B cell (primary cell): ENCODE results near the gene CRY1. TPM values are rescaled to one million over a fixed set of nuclear protein-coding genes. Genes with fewer than 3 reads are reported as not detected.

Source experiments
- ATAC-seq: fragments of 200-7000 bp; cut with Tn5 transposase; one replicate; pipeline ENCODE4 v1.10.0; 2021; ENCODE audit warnings: low read depth, mild to moderate bottlenecking, moderate number of reproducible peaks, moderate library complexity
- CTCF ChIA-PET: fragments of 350-600 bp; sonication (Branson Sonifier 250); formaldehyde crosslinking; loops from one replicate; lab custom pipeline; 2021; ENCODE audit warnings: antibody characterized with exemption, inconsistent platforms; lab: Charles Lee
- POLR2A ChIA-PET: fragments of 350-600 bp; sonication (Branson Sonifier 250); formaldehyde crosslinking; loops from one replicate; lab custom pipeline; 2021; ENCODE audit warnings: antibody characterized with exemption; lab: Charles Lee
- DNase-seq: peaks from one replicate; pipeline ENCODE4 v3.0.0; 2013
- H2AFZ ChIP-seq: 2 replicates; pipeline ENCODE4 v1.6.1; 2012; ENCODE audit warnings: mild to moderate bottlenecking, low read depth, low read length; ENCODE audit not compliant: insufficient read depth, poor library complexity, severe bottlenecking
- H3K27ac ChIP-seq, 2 donors: 1 replicate in 1 of 2; 2 replicates in 1 of 2; pipeline ENCODE4 v1.5.1; 2012 to 2013; ENCODE audit warnings: low read length in 2 of 2, mild to moderate bottlenecking in 2 of 2, moderate library complexity in 1 of 2
- H3K27me3 ChIP-seq, 4 experiments: fragments of 200-600 bp in 1 of 4; sonication (generic) in 1 of 4; replicated peaks in 1 of 4; 1 replicate in 2 of 4; 2 replicates in 2 of 4; pipeline versions ENCODE4 v1.6.1 to v1.7.0; 2013 to 2016; ENCODE audit warnings: low read length in 3 of 4, mild to moderate bottlenecking in 2 of 4, mixed read lengths in 1 of 4, moderate library complexity in 1 of 4; ENCODE audit not compliant: insufficient read depth in 4 of 4, control insufficient read depth in 3 of 4; ENCODE audit errors: control extremely low read depth in 1 of 4
- H3K36me3 ChIP-seq, 2 experiments: replicated peaks in 1 of 2; 1 replicate in 1 of 2; 2 replicates in 1 of 2; pipeline versions ENCODE4 v1.6.1 to v1.7.1; 2013; ENCODE audit warnings: low read length in 1 of 2; ENCODE audit not compliant: insufficient read depth in 2 of 2, control insufficient read depth in 1 of 2; ENCODE audit errors: control extremely low read depth in 1 of 2, extremely low read depth in 1 of 2
- H3K4me1 ChIP-seq, 2 donors: fragments of 200-600 bp in 1 of 2; sonication (generic) in 1 of 2; 1 replicate in 1 of 2; 2 replicates in 1 of 2; pipeline versions ENCODE4 v1.5.1 to v1.6.1; 2013 to 2017; ENCODE audit warnings: low read length in 2 of 2; ENCODE audit not compliant: control insufficient read depth in 2 of 2, insufficient read depth in 2 of 2
- H3K4me2 ChIP-seq: replicated peaks from 2 replicates; pipeline ENCODE3; 2012; ENCODE audit warnings: mild to moderate bottlenecking, low read depth, low read length; ENCODE audit not compliant: poor library complexity, severe bottlenecking
- H3K4me3 ChIP-seq, 5 experiments: fragments of 200-600 bp in 1 of 5; sonication (generic) in 1 of 5; 1 replicate in 3 of 5; 2 replicates in 2 of 5; pipeline versions ENCODE4 v1.5.1 to v1.7.0; 2011 to 2016; ENCODE audit warnings: low read length in 4 of 5, mild to moderate bottlenecking in 4 of 5, low read depth in 2 of 5, control low read depth in 1 of 5, moderate library complexity in 1 of 5; ENCODE audit not compliant: insufficient read depth in 1 of 5; ENCODE audit errors: control extremely low read depth in 1 of 5, extremely low read depth in 1 of 5
- H3K79me2 ChIP-seq: fragments of 200-600 bp; sonication (generic); one replicate; pipeline ENCODE4 v1.6.0; 2016; ENCODE audit warnings: low read length; ENCODE audit not compliant: control insufficient read depth, insufficient read depth
- H3K9ac ChIP-seq: fragments of 200-600 bp; sonication (generic); 2 replicates; pipeline ENCODE4 v1.6.1; 2017; ENCODE audit warnings: mild to moderate bottlenecking, low read length, moderate library complexity
- H3K9me3 ChIP-seq, 3 donors: one replicate each; pipeline versions ENCODE4 v1.6.1 to v1.7.1; 2013; ENCODE audit warnings: low read length in 2 of 3; ENCODE audit not compliant: control insufficient read depth in 2 of 3, insufficient read depth in 1 of 3; ENCODE audit errors: control extremely low read depth in 1 of 3
- H4K20me1 ChIP-seq: 2 replicates; pipeline ENCODE4 v1.6.0; 2012; ENCODE audit warnings: mild to moderate bottlenecking, low read length; ENCODE audit not compliant: insufficient read depth, control insufficient read depth, poor library complexity, severe bottlenecking
- H3K27ac Mint-ChIP-seq: one replicate; pipeline ENCODE4 v1.8.0; 2021; ENCODE audit warnings: mixed read lengths
- H3K27me3 Mint-ChIP-seq: one replicate; pipeline ENCODE4 v1.8.0; 2021; ENCODE audit warnings: mixed read lengths
- H3K4me1 Mint-ChIP-seq: one replicate; pipeline ENCODE4 v1.8.0; 2021; ENCODE audit warnings: mixed read lengths
- H3K4me3 Mint-ChIP-seq: one replicate; pipeline ENCODE4 v1.8.0; 2021; ENCODE audit warnings: mixed read lengths
- H3K9me3 Mint-ChIP-seq: one replicate; pipeline ENCODE4 v1.8.0; 2022; ENCODE audit warnings: mixed read lengths; ENCODE audit not compliant: insufficient read depth
- EZH2 ChIP-seq: IDR thresholded peaks from 2 replicates; pipeline ENCODE4 v1.6.1; 2012; ENCODE audit warnings: borderline replicate concordance, low read depth, mild to moderate bottlenecking, moderate library complexity, low read length; ENCODE audit not compliant: insufficient read depth, poor library complexity, severe bottlenecking
- WGBS: methylation state at CpG from one replicate; pipeline ENCODE4 v1.1.5; 2013; ENCODE audit warnings: missing lambda C conversion rate; ENCODE audit not compliant: insufficient coverage; 5-methylcytosine and 5-hydroxymethylcytosine counted together
- intact Hi-C: fragments of 100-400 bp; cut with micrococcal nuclease; formaldehyde crosslinking; loops from one replicate; pipeline ENCODE4 v1.10.0; 2022
- polyA plus RNA-seq: library from polyadenylated mRNA; depleted of rRNA; stranded (reverse); fragments of >200 nt; gene quantifications from 2 replicates; pipeline ENCODE4 v1.2.3, GENCODE V29; 2012
- total RNA-seq, 2 donors: library from RNA; stranded (reverse); fragments of 120-200 nt in 1 of 2; gene quantifications; 1 replicate in 1 of 2; 2 replicates in 1 of 2; pipeline versions ENCODE4 v1.2.3 to v1.2.4, GENCODE V29; 2013 to 2022
- TF ChIP-seq, protein P1 (sequence below): fragments of 200-600 bp; IDR thresholded peaks from one replicate; pipeline ENCODE4 v1.8.0; 2022; ENCODE audit warnings: antibody characterized with exemption, mild to moderate bottlenecking

Gene CRY1
- total and polyA plus RNA-seq, 2 donors (not counting 1 experiment from before 2014, with no cell fraction given), result 2.4 to 8.8 TPM

DNA sequence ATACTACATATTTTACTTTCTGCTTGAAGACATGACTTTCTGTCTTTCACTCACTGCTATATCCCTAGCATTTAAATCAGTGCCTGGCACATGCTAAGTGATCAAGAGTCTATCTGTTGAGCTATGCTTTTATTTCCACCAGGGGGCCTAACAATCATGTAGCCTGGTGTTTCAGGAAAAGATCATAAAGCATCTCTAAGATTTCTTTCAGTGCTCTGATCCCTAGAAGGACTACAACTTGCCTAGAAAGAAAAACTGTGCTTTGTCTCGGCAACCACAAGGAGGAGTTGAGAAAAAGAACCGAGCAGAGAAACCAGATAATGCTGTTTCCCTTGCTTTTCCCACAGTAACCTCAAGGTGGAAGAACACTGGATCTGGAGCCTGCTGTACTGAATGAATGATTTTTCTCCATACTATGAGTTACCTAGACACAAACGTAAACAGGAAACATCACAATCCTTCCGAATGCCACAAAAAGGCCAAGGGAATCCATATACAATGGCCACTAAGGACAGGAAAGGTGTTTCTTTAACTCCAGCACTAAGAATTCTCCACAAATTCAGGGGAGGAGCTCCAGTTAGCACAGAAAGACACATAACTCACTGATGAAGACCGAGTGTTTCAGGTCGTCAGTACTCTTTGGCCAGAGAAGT lies 1.2 kb downstream of the CRY1 start:
- H3K27me3 Mint-ChIP-seq, result peaks cover 9% of the 10 kb centered on the region
- peak; percentile 67 for DNase-seq
- H3K4me1 Mint-ChIP-seq, result peaks cover 9% of the 10 kb centered on the region
- Histone ChIP-seq H3K27me3 (peaks cover 0 to 8% (median 0%) of the 10 kb centered on the region in 4 experiments), H3K4me2 (peak overlapping the region; percentile 85), H3K79me2 (peaks cover 15% of the 10 kb centered on the region), H4K20me1 (peaks cover 7% of the 10 kb centered on the region), H3K9me3 (peaks cover 0 to 18% (median 2%) of the 10 kb centered on the region in 3 donors), H3K9ac (peak overlapping the region; percentile 86), H3K4me3 (peak overlapping the region; percentile 39 to 83 (median 79)), H3K4me1 (peaks cover 16 to 24% of the 10 kb centered on the region in 2 donors), H3K27ac (peak overlapping the region in 1 of 2 donors; percentile 95), H2AFZ (peak overlapping the region; percentile 95), H3K36me3 (no peaks in the 10 kb centered on the region)
- ChIA-PET POLR2A (no interaction called here), CTCF (interaction anchor here (0.7 to 4.0 kb wide), 5 partner anchors 13 to 515 kb away, joined by 3 to 27 read pairs (median 8); partner anchors contain the start of gene TMEM263)
- TF ChIP-seq EZH2, result no peak
- TF ChIP-seq, protein P1, sequence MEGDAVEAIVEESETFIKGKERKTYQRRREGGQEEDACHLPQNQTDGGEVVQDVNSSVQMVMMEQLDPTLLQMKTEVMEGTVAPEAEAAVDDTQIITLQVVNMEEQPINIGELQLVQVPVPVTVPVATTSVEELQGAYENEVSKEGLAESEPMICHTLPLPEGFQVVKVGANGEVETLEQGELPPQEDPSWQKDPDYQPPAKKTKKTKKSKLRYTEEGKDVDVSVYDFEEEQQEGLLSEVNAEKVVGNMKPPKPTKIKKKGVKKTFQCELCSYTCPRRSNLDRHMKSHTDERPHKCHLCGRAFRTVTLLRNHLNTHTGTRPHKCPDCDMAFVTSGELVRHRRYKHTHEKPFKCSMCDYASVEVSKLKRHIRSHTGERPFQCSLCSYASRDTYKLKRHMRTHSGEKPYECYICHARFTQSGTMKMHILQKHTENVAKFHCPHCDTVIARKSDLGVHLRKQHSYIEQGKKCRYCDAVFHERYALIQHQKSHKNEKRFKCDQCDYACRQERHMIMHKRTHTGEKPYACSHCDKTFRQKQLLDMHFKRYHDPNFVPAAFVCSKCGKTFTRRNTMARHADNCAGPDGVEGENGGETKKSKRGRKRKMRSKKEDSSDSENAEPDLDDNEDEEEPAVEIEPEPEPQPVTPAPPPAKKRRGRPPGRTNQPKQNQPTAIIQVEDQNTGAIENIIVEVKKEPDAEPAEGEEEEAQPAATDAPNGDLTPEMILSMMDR, result peak; percentile 72
- intact Hi-C loops, result loop anchor here (1.0 to 2.0 kb wide), 4 partner anchors 12 to 789 kb away; partner anchors contain the start of genes PRDM4 and TCP11L2
- H3K9me3 Mint-ChIP-seq, result peaks cover 5% of the 10 kb centered on the region
- no peak overlapping the region for H3K4me3 Mint-ChIP-seq
- 3% methylated on average over 4 of the region's 6 CpGs for WGBS
- no peak overlapping the region for H3K27ac Mint-ChIP-seq
- peak; percentile 4 for ATAC-seq

DNA sequence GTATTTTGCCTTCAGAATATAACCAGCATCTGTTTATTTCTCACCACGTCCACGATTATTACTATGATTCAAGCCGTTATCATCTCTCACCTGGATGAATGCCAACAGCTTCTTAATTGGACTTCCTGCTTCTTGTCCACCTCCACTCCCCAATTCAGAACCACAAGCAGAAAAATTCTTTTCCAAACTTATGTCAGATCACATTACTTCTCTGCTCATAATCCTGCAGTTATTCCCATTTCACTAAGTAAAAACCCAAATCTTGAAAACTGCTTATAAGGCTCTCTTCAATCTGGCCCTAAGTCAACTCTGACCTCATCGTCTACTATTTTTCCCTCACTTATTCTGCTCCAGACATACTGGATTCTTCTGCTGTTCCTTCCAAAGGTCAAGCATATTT lies 2.0 kb downstream of the CRY1 start:
- H3K4me3 Mint-ChIP-seq, result no peak overlapping the region
- Histone ChIP-seq H3K4me3 (no peak overlapping the region), H3K4me2 (peak overlapping the region; percentile 85), H4K20me1 (peaks cover 7% of the 10 kb centered on the region), H3K9me3 (peaks cover 0 to 11% (median 2%) of the 10 kb centered on the region in 3 donors), H2AFZ (no peak overlapping the region), H3K36me3 (no peaks in the 10 kb centered on the region), H3K27ac (no peak overlapping the region), H3K79me2 (peaks cover 20% of the 10 kb centered on the region), H3K4me1 (peaks cover 16 to 24% of the 10 kb centered on the region in 2 donors), H3K27me3 (peaks cover 0 to 8% (median 0%) of the 10 kb centered on the region in 4 experiments), H3K9ac (no peak overlapping the region)
- ChIA-PET CTCF (interaction anchor here (1.4 to 4.0 kb wide), 3 partner anchors 13 to 515 kb away, joined by 8 to 27 read pairs (median 8); partner anchors contain the start of gene TMEM263), POLR2A (no interaction called here)
- H3K9me3 Mint-ChIP-seq, result peaks cover 5% of the 10 kb centered on the region
- ATAC-seq (no peak), DNase-seq (no peak)
- H3K4me1 Mint-ChIP-seq, result peaks cover 9% of the 10 kb centered on the region
- no peak overlapping the region for H3K27ac Mint-ChIP-seq
- TF ChIP-seq, protein P1, result no peak
- TF ChIP-seq EZH2, result no peak
- WGBS, result 82% methylated on average over 4 of the region's 4 CpGs
- H3K27me3 Mint-ChIP-seq, result peaks cover 7% of the 10 kb centered on the region
- intact Hi-C loops, result no loop called here
